Ovary (tissue), 3 donors: ENCODE data around the gene SMPDL3B.

Experiments
- EP300 ChIP-seq: sonication (generic); formaldehyde crosslinking; IDR thresholded peaks from one replicate; pipeline ENCODE4 v1.6.1; 2017; ENCODE audit warnings: antibody characterized with exemption
- POLR2A ChIP-seq: fragments of 450-650 bp; IDR thresholded peaks from one replicate; pipeline ENCODE4 v1.6.1; 2017; ENCODE audit warnings: antibody characterized with exemption, mild to moderate bottlenecking, moderate library complexity
- TF ChIP-seq, protein P1 (sequence below), 3 donors: fragments of 450-650 bp in 2 of 3; fragments of 200-600 bp in 1 of 3; IDR thresholded peaks; one replicate each; pipeline versions ENCODE4 v1.5.1 to v1.8.0; 2016 to 2022; ENCODE audit warnings: antibody characterized with exemption in 3 of 3, mild to moderate bottlenecking in 1 of 3
- donor health status: DM: no; HTN: no; CAD: no.

- TF ChIP-seq, protein P1, sequence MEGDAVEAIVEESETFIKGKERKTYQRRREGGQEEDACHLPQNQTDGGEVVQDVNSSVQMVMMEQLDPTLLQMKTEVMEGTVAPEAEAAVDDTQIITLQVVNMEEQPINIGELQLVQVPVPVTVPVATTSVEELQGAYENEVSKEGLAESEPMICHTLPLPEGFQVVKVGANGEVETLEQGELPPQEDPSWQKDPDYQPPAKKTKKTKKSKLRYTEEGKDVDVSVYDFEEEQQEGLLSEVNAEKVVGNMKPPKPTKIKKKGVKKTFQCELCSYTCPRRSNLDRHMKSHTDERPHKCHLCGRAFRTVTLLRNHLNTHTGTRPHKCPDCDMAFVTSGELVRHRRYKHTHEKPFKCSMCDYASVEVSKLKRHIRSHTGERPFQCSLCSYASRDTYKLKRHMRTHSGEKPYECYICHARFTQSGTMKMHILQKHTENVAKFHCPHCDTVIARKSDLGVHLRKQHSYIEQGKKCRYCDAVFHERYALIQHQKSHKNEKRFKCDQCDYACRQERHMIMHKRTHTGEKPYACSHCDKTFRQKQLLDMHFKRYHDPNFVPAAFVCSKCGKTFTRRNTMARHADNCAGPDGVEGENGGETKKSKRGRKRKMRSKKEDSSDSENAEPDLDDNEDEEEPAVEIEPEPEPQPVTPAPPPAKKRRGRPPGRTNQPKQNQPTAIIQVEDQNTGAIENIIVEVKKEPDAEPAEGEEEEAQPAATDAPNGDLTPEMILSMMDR (IDR thresholded peaks at IDR 0.05) = no peak
- no peak for TF ChIP-seq POLR2A
- TF ChIP-seq EP300 = no peak
These were observed 48.5 kb upstream of the SMPDL3B start for GRCh38 chr1:27886353-27886679.
